ENCODE measurements around the gene MKRN1.
"Not testable (repeated sequence)": the region's sequence is repeated elsewhere in the genome, so short reads cannot be mapped to it uniquely, and the experiment has no call there.

Gene MKRN1, protein sequence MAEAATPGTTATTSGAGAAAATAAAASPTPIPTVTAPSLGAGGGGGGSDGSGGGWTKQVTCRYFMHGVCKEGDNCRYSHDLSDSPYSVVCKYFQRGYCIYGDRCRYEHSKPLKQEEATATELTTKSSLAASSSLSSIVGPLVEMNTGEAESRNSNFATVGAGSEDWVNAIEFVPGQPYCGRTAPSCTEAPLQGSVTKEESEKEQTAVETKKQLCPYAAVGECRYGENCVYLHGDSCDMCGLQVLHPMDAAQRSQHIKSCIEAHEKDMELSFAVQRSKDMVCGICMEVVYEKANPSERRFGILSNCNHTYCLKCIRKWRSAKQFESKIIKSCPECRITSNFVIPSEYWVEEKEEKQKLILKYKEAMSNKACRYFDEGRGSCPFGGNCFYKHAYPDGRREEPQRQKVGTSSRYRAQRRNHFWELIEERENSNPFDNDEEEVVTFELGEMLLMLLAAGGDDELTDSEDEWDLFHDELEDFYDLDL

DNA sequence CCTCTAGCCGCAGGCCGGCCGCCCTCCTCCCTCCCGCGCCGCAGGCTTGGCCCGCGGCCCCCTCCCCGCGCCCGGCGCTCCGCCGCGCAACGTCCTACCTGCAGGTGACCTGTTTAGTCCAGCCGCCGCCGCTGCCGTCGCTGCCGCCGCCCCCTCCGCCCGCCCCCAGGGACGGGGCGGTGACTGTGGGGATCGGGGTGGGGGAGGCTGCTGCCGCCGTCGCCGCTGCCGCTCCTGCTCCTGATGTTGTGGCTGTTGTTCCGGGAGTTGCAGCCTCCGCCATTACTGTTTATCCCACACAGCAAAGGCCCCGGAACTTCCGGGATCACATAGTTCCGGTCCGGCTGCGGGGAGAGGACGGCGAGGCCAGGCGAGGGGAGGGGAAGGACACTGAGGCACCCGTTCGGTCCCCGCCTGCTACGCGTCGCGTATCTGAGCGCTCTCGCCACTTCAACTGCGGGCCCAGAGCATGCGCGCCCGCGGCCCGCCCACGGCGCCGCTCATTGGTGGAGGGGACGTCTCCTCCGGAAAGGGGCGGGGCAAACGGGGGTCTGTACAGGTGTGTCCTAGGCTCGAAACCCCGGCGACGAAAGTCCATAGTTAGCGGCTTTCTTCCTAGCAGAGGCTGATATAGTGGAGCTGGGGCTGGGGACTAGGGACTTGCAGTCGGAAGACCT is at the start of gene MKRN1:
MKRN1 (minus strand) TSS at position 444 of the 677 bp plus-strand sequence; CDS start at position 283, 161 bp downstream.
- peak; percentile 98 for DNase-seq

DNA sequence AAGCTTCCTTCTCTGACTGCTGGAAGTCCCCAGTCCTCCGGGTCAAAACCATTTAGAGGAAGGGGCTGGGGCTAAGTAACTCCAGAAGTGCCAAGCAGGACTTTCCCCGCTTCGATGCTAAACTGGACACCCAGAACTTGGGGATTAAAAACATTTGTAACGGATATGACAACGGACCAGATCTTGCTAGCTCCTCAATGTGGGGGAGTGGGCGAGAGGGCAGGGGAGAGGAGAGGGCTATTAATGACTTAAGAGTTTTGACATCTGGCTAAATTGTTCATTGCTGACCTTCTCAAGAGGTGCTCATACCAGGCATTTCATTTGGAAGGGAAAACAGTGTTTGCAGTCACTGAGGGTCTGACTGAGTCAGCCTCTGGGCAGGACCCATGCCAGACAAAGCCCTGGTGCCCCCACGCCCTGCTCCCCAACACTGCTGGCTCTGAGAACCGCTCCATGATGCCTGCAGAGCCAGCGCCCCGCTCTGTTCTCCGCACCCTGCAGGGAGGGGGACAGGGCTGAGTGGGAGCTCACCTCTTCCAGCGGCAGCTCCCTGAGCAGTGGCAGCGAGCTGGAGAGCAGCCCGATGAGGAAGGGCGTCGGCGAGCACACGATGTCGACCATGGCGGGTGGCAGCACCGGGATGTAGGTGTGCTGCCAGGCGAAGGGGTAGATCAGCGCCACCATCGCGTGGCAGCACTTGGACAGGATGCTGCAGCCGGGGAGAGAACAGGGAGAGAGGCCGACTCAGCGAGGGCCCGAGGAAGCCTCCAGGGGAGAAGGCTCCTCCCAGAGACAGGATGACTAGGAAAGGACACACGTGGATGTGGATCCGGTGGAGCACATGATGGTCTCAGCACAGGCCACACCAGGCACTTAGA is 47.7 kb upstream of the MKRN1 start:
- no peak for DNase-seq

DNA sequence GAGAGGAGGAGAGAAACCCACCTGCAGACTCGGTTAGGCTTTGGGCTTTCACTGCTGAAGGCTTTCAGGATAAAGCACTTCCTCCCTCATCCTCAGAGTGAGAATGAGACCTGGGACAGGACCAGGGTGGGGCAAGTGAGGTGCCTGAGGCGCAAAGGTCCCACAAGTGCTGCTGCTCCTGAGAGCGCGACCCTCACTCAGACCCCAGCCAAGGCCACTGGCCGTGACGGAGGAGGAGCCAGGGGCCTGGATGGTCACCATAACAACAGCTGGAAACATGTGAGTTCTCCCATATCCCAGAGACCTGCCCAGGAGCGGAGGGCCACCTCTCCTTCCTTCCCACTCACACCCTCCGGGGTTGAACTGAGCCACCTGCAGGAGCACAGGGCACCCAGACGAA is 46.9 kb upstream of the MKRN1 start:
- no peak for DNase-seq

DNA sequence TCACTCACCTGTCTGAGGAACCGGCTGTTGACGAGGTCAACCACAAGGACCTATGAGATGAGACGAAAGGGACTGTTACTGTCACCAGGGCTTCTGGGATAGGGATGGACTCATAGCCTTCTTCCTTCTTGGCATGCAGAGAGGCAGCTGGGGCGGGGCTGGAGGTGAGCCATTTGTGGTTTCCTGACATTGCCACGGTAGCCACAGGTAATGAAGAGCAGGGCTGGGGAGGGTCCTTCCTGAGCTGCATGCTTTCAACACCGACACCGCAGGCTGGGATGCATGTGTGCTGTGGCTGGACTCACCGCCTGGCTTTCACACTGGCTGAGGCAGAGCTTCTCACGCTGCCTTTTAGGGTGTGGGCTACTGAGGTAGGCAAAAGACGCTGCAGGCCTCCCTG is 46.4 kb upstream of the MKRN1 start:
- peak; percentile 52 for DNase-seq

DNA sequence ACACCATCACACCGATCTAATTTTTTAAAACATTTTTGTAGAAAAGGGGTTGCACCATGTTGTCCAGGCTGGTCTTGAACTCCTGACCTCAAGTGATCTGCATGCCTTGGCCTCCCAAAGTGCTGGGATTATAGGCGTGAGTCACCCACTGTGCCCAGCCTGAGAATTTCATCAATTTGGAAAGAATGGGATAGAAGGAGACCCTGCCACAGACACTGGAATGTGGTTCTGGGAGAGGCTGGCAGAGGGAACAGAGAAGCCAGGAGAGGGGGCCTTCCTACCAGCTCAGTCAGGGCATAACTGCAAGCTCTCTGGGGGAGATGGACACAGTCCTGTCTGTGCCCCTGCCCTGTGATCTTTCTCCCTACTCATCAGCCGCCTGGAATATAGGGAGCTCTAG is 42.1 kb upstream of the MKRN1 start:
- DNase-seq = no peak

DNA sequence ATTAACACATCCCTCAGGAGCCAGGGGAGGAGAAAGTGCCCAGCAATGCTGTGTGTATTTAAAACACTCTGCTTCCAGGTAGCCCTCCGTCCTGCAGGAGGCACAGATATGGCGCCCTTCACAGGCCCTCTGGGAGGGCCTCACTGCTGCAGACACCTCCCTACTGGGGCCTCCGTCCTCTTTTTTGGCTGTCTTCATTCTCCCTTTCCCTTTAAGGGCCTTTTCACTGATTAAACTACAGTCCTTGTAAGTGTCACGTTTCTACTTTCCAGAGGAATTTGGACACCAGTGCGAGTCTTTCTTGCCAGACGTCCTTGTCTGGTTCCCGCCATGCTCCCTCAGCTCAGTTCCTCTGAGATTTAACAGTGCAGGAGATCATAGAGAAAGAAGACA is 39.7 kb upstream of the MKRN1 start:
- no peak for DNase-seq

DNA sequence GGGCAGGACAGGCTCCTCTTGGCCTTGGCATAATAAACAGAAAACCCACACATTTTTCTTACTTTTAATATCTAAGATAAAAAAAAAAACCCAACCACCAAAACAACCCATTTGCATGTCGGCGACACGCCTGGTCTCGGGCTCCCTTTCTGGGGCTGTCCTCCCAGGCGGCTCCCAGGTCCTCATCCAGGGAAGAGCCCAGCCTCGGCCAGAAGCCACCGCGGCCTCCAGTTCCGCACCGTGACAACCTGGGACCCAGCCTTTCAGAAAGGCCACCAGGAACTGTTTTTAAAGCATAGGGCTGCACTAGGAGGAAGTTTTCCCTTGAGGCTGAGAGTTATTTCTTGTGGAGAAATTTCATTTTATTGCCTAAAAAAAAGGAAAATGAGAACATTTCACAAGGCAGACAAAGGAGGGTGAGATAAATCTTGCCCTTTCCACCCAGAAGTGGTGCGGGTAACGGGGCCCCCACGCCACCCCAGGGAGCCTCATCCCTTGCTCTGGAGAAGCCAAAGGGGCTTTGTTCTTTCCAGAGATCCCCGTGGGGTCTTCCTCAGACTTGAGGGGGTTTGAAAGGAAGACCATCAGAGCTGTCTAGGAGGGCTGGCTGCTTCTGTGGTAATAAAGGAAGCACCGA is 39.2 kb upstream of the MKRN1 start:
- DNase-seq = no peak

DNA sequence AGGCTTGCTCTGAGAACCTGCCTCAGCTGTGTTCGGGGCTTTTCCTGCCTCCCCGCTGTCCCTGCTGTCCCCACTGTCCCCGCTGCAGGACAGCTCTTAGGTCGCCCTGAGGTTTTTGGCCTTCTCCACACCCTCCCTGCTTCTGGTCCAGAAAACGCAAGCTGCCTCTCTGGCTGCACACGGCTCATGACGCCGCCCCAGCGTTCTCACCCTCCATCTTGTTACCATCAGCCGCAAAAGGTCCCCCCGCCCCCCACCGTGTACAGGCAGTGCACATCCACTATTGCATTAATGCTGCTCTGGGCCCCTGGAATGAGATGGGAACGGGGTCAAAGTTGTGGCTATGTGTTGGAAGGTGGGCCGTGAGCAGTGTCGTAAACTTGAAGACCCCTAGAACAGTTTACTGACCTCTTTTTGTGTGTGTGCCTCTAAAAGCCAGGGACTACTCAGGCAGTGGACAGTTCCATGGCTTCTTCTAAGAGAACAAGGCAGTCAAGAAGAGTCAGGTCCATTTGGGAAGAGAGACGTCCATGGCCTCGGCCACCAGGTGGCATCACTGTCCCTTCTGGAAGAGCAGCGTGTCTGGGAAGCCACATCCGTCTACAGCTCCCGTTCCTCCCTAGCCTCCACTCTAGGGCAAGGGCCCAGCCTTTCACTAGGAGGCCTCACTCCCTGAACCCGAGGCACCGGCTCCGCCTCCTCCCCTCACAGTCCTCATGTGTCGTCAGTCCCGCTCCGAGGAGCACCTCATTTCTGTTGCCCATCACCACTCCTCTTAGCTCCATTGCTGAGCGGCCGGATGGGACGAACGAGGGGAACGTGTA is 38.5 kb upstream of the MKRN1 start:
- peak; percentile 90 for DNase-seq

DNA sequence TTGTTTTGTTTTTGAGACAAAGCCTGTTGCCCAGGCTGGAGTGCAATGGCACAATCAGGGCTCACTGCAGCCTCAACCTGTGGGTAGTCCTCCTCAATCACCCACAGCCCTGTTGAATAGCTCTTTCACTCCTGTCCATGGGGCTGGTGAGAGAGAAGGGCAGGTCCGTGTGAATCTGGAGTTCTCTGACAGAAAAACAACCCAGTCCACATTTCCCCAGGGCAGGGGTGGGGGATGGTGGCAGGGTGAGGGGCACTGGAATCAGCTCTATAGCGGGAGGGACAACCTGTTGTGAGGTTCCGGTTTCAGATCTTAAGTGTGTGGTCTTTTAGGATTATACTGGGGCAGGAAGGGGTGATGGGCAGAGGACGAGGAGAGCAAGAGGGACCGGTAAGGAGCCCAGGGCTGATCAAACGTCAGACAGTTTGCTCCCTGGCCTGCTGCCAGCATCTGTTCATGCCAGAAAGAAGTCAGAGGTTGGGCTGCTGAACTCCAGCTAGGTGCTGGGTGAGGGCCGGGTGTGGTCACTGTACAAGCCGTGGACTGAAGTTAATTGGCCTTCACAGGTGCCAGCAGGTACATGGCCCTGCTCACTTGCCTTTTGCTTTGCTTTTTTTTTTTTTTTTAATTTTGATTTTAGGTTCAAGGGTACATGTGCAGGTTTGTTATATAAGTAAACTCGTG is 33.2 kb upstream of the MKRN1 start:
- peak; percentile 91 for DNase-seq

DNA sequence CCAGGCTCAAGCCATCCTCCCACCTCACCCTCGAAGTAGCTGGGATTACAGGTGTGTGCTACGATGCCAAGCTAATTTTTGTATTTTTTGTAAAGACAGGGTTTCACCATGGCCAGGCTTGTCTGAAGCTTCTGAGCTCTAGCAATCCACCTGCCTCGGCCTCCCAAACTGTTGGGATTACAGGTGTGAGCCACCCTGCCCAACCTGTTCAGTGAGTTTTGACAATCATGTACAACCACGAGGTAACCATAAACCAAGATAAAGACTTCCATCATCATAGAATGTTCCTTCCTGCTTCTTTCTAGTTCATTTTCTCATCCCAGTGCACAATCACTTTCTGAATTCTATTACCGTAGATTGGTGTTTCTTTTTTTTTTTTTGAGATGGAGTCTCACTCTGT is 30.5 kb upstream of the MKRN1 start:
- DNase-seq = no peak

DNA sequence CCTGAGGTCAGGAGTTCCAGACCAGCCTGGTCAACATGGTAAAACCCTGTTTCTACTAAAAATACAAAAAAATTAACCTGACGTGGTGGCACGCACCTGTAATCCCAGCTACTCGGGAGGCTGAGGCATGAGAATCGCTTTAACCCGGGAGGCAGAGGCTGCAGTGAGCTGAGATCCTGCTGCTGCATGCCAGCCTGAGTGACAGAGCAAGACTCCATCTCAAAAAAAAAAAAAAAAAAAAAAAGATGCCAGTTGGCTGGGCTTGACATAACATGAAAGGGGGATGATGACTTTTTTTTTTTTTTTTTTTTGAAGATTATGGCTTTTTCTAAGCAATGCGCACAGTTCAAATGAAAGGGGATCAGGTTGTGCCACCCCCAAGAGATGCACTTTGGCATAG is 28.3 kb upstream of the MKRN1 start:
- not testable (repeated sequence) for DNase-seq

DNA sequence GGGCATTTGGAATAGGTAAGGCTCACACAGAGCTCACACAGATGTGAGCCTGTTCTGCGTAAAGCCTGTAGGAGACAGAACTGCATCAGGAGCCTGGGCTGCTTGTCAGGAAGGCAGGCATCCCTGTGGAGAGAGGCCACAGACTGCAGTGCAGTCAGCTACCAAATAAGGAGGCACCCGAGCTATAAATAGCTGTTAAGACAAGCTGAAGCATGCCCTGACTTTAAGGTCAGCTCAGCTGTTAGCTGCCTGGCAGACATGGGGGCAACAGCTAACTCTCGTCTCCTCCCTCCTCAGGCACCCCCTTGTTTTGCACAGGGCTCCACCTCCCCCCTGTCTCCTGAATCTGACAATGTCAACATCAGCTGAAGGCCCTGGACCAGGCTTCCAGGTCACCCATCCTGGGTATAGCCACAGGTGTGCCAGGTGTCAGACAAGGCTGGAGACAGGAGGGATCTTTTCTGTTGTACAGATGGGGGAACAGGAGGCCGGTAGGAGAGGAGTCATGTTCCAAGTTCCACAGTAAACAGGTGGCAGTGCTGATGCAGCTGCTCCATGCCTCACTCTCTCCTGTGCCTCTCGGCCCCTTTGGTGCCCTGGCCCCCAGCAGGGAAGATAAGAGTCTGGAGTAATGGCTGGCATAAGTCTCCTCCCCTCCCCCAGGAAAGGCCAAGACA is 27.6 kb upstream of the MKRN1 start:
- peak; percentile 67 for DNase-seq

DNA sequence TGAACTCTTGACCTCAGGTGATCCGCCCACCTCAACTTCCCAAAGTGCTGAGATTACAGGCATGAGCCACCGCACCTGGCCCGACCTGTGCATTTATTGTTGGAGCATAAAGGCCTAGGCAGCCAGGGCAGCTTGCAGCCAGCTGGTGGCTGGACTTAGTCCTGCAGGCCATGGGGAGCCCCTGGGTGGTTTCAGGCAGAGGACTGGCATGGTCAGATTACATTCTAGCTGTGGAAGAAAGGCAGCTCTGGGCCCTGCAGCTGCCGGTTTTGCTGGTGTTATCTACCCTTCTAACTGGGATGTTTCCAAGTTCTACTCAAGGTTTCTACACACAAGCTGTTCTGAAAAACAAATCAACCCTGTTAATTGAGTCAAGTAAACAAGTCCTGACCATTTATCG is 22.7 kb upstream of the MKRN1 start:
- peak; percentile 89 for DNase-seq

DNA sequence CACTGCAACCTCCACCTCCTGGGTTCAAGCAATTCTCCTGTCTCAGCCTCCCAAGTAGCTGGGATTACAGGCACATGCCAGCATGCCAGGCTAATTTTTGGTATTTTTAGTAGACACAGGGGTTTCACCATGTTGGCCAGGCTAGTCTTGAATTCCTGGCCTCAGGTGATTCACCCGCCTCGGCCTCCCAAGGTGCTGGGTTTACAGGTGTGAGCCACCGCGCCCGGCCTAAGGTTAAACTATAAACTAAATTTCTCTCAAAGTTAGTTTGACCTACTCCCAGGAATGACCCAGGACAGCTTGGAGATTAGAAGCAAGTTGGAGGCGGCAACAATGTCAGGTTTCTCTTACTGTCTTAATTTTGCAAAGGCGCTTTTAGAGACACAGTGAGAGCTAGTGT is 18.5 kb upstream of the MKRN1 start:
- DNase-seq = not testable (repeated sequence)

DNA sequence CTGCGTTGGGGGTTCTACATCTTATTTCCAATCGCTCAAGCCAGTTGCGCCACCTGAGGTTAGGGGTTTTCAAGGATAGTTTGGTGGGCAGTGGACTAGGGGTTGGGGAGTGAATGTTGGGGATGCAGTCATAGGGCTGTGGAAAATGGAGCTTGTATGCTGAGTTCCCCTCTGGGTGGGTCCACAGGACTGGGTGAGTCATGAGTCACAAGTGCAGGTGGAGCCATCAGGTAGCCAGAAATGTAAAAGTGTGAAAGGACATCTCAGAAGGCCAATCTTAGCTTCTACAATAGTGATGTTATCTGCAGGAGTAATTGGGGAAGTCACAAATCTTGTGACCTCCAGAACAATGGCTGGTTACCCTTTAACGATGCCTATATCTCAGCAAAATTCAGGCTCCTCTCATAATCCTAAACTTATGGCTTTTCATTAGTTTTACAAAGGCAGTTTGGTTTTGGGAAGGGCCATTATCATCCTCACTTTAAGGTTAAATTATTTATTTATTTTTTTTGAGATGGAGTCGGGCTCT is 18.0 kb upstream of the MKRN1 start:
- no peak for DNase-seq

DNA sequence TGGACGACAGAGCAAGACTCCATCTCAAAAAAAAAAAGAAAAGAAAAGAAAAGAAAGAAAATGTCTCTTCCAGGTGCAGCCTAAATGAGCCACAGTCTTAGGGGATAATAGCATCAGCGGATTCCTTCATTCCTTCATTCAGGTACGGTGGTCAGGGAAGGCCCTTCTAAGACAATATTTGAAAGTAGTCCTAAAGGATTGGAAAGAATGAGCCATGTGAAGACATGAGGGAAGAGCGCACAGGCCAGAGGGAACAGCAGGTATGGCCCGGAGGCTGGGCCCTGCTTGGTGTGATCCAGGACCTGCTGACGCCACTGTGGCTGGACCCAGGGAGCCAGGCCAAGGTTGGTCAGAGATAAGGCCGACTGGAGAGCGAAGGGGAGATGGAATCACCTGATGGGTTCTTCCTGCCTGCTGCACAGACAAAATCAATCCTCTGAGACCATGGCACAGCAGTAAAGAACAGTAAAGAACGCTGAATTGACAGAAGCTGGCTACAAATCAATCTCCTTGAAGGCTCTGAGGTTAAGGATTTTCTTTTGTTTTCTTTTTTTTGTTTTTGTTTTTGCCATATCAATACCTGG is 16.3 kb upstream of the MKRN1 start:
- no peak for DNase-seq

DNA sequence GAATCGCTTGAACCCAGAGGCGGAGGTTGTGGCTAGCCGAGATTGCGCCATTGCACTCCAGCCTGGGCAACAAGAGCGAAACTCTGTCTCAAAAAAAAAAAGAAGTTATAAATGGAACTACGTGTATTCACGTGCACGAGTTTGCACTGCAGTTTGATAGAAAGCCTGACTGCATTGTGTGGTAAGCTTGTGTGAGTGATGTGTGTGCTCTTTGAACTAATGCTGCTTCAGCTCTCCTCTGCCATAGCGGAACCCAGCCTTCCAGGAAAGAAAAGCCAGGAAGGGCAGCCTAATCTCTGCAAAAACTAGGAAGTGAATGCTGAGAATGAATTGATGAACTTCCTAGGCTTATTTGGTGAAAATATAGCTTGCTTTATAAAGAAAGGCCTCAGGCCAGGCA is 15.6 kb upstream of the MKRN1 start:
- no peak for DNase-seq

DNA sequence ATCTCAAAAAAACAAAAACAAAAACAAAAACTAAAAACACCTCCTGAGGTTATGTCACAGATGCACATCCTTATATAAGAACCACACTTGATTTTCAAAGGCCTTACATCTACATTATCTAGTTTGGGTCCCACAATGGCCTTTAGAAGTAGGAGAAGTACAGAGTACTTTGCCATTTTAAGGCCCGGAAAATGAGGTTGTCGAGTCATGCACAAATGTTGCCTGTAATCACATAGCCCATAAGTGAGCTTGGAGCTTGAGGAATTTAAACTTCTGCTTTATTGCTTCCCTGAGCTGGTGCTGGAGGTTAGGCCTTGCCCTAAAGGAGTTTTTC is 9.7 kb upstream of the MKRN1 start:
- DNase-seq = peak; percentile 73

DNA sequence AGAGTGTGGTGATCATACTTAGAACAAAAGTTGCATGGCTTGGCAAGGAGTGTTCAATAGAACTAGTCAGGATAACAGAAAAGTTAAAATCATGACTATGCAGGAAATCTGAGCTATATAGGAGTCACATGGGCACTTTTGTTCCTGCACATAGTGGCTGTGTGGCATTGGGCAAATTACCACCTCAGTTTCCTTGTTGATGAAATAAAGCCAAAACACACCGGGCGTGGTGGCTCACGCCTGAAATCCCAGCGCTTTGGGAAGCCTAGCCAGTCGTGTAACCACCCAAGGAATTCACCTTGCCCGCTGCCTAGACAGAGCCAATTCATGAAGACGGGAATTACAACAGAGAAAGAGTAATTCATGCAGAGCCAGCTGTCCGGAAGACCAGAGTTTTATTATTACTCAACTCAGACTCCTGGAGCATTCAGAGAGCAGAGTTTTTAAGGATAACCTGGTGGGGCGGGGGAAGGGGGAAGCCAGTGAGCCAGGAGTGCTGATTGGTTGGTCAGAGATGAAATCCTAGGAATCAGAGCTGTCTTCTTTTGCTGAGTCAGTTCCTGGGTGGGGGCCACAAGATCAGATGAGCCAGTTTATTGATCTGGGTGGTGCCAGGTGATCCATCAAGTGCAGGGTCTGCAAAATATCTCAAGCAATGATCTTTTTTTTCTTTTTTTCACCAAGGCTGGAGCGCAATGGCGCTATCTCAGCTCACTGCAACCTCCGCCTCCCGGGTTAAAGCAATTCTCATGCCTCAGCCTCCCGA is 6.4 kb upstream of the MKRN1 start:
- DNase-seq = no peak
